Neuronal stem cell (in vitro differentiated cells): ENCODE data around the gene AGAP1.

Source experiments
- DNase-seq: peaks from one replicate; pipeline ENCODE4 v3.0.0-alpha.2; 2013; ENCODE audit warnings: low spot score
- H2AFZ ChIP-seq: one replicate; pipeline ENCODE4 v1.6.1; 2013; ENCODE audit warnings: mild to moderate bottlenecking, low read length, inconsistent platforms
- H2AK5ac ChIP-seq: 2 replicates; pipeline ENCODE4 v1.6.1; 2013; ENCODE audit warnings: low read depth, mild to moderate bottlenecking, inconsistent platforms, low read length, moderate library complexity, mixed read lengths
- H2BK120ac ChIP-seq: 2 replicates; pipeline ENCODE4 v1.6.1; 2013; ENCODE audit warnings: low read depth, mild to moderate bottlenecking, inconsistent platforms, low read length, moderate library complexity, mixed read lengths
- H2BK12ac ChIP-seq: one replicate; pipeline ENCODE4 v1.6.1; 2013; ENCODE audit warnings: low read length, inconsistent platforms
- H2BK15ac ChIP-seq: 2 replicates; pipeline ENCODE4 v1.6.1; 2013; ENCODE audit warnings: mild to moderate bottlenecking, low read length, inconsistent platforms, mixed read lengths
- H2BK5ac ChIP-seq: one replicate; pipeline ENCODE4 v1.6.1; 2013; ENCODE audit warnings: inconsistent platforms, mild to moderate bottlenecking, low read length, moderate library complexity
- H3K14ac ChIP-seq: one replicate; pipeline ENCODE4 v1.6.1; 2013; ENCODE audit warnings: low read length, inconsistent platforms
- H3K18ac ChIP-seq: 2 replicates; pipeline ENCODE4 v1.6.1; 2013; ENCODE audit warnings: low read length, inconsistent platforms
- H3K23ac ChIP-seq: 2 replicates; pipeline ENCODE4 v1.6.1; 2013; ENCODE audit warnings: low read depth, mild to moderate bottlenecking, mixed read lengths, low read length, inconsistent platforms; ENCODE audit not compliant: poor library complexity
- H3K27ac ChIP-seq: replicated peaks from 3 replicates; pipeline ENCODE4 v1.5.1; 2013; ENCODE audit warnings: low read length, inconsistent platforms
- H3K27me3 ChIP-seq, 3 experiments: 2 replicates each; pipeline ENCODE4 v1.6.1; 2013; ENCODE audit warnings: low read length in 3 of 3, mild to moderate bottlenecking in 2 of 3, inconsistent platforms in 1 of 3, low read depth in 1 of 3, mixed read lengths in 1 of 3, moderate library complexity in 1 of 3; ENCODE audit not compliant: control insufficient read depth in 3 of 3, insufficient read depth in 3 of 3
- H3K36me3 ChIP-seq, 2 donors: replicated peaks in 1 of 2; 2 replicates each; pipeline ENCODE4 v1.6.1; 2013; ENCODE audit warnings: low read length in 2 of 2; ENCODE audit not compliant: control insufficient read depth in 2 of 2, insufficient read depth in 2 of 2
- H3K4ac ChIP-seq: 2 replicates; pipeline ENCODE4 v1.6.1; 2013; ENCODE audit warnings: inconsistent platforms, mild to moderate bottlenecking, low read length, moderate library complexity
- H3K4me1 ChIP-seq, 2 donors: 1 replicate in 1 of 2; 2 replicates in 1 of 2; pipeline ENCODE4 v1.6.1; 2013; ENCODE audit warnings: low read length in 2 of 2, low read depth in 1 of 2; ENCODE audit not compliant: control insufficient read depth in 2 of 2, insufficient read depth in 1 of 2
- H3K4me2 ChIP-seq: one replicate; pipeline ENCODE4 v1.6.1; 2013; ENCODE audit warnings: mild to moderate bottlenecking, low read length, inconsistent platforms; ENCODE audit not compliant: insufficient read depth, poor library complexity, severe bottlenecking
- H3K4me3 ChIP-seq, 2 donors: 2 replicates each; pipeline ENCODE4 v1.5.1; 2013; ENCODE audit warnings: low read length in 2 of 2, mild to moderate bottlenecking in 2 of 2, inconsistent platforms in 1 of 2, moderate library complexity in 1 of 2
- H3K79me1 ChIP-seq: one replicate; pipeline ENCODE4 v1.6.1; 2013; ENCODE audit warnings: low read depth, mild to moderate bottlenecking, inconsistent platforms, low read length, moderate library complexity
- H3K9ac ChIP-seq: one replicate; pipeline ENCODE4 v1.6.1; 2013; ENCODE audit warnings: mild to moderate bottlenecking, low read depth, low read length, inconsistent platforms; ENCODE audit not compliant: poor library complexity
- H3K9me3 ChIP-seq, 2 donors: replicated peaks in 1 of 2; 2 replicates each; pipeline versions ENCODE3 to v1.6.1; 2013; ENCODE audit warnings: low read length in 2 of 2, mild to moderate bottlenecking in 2 of 2, inconsistent platforms in 1 of 2, low read depth in 1 of 2, mixed read lengths in 1 of 2, moderate library complexity in 1 of 2; ENCODE audit not compliant: control insufficient read depth in 2 of 2, insufficient read depth in 1 of 2
- H4K8ac ChIP-seq: one replicate; pipeline ENCODE4 v1.6.1; 2013; ENCODE audit warnings: low read depth, mild to moderate bottlenecking, inconsistent platforms, low read length, moderate library complexity
- H4K91ac ChIP-seq: one replicate; pipeline ENCODE4 v1.6.1; 2013; ENCODE audit warnings: low read length, low read depth, mild to moderate bottlenecking, inconsistent platforms; ENCODE audit not compliant: poor library complexity
- WGBS, 2 donors: extraction: QIAGEN DNeasy Blood & Tissue Kit; methylation state at CpG; one replicate each; pipeline ENCODE4 v1.1.7; 2013; ENCODE audit warnings: missing lambda C conversion rate in 2 of 2, mixed read lengths in 1 of 2; ENCODE audit not compliant: insufficient read length in 2 of 2, insufficient replicate concordance in 1 of 2; ENCODE audit errors: extremely low coverage in 2 of 2; 5-methylcytosine and 5-hydroxymethylcytosine counted together

Gene AGAP1

GRCh38 chr2:235669983-235670962 is 176.4 kb downstream of the AGAP1 start:
- H2BK5ac ChIP-seq, result peak overlapping the region; percentile 30

GRCh38 chr2:235670974-235671787 is 177.3 kb downstream of the AGAP1 start:
- H2BK120ac ChIP-seq, result no peak overlapping the region
- no peak overlapping the region for H3K27ac ChIP-seq
- peak overlapping the region; percentile 82 for H2AK5ac ChIP-seq
- peak overlapping the region; percentile 83 for H3K9ac ChIP-seq
- no peak overlapping the region for H4K8ac ChIP-seq
- H3K9me3 ChIP-seq, result peaks cover 0 to 7% of the 10 kb centered on the region in 2 donors
- H3K4ac ChIP-seq, result no peak overlapping the region
- no peak overlapping the region for H2BK15ac ChIP-seq
- H3K27me3 ChIP-seq, result peaks cover 0 to 6% (median 0%) of the 10 kb centered on the region in 3 experiments
- H3K79me1 ChIP-seq, result peaks cover 6% of the 10 kb centered on the region
- peaks cover 8 to 20% of the 10 kb centered on the region in 2 donors for H3K4me1 ChIP-seq
- WGBS, 2 donors, result no CpG with 5 or more reads among the region's 64 CpGs
- no peak overlapping the region for H2BK5ac ChIP-seq
- H3K23ac ChIP-seq, result peak overlapping the region; percentile 94
- peak overlapping the region; percentile 71 for H3K18ac ChIP-seq
- H2BK12ac ChIP-seq, result no peak overlapping the region
- peak overlapping the region; percentile 76 for H2AFZ ChIP-seq
- no peak overlapping the region for H4K91ac ChIP-seq
- peak overlapping the region; percentile 60 to 89 for H3K4me3 ChIP-seq
- H3K4me2 ChIP-seq, result peak overlapping the region; percentile 96
- H3K14ac ChIP-seq, result peak overlapping the region; percentile 65
- no peak for DNase-seq
- H3K36me3 ChIP-seq, result peaks cover 0 to 30% of the 10 kb centered on the region in 2 donors

More at GRCh38 chr2:235669983-235670962, 176.4 kb downstream of the AGAP1 start:
- peak overlapping the region; percentile 42 for H3K14ac ChIP-seq
- peak overlapping the region; percentile 96 for H3K4me2 ChIP-seq
- H3K4ac ChIP-seq, result no peak overlapping the region
- H2AFZ ChIP-seq, result peak overlapping the region; percentile 76
- H3K9me3 ChIP-seq, result no peaks in the 10 kb centered on the region
- no peak overlapping the region for H2BK12ac ChIP-seq
- H4K8ac ChIP-seq, result no peak overlapping the region
- H2AK5ac ChIP-seq, result peak overlapping the region; percentile 54
- H3K23ac ChIP-seq, result peak overlapping the region; percentile 87
- H3K27ac ChIP-seq, result no peak overlapping the region
- DNase-seq, result peak; percentile 62
- H3K4me3 ChIP-seq, result peak overlapping the region; percentile 60 to 89
- peaks cover 12 to 27% of the 10 kb centered on the region in 2 donors for H3K4me1 ChIP-seq
- peak overlapping the region; percentile 94 for H3K9ac ChIP-seq
- peaks cover 6% of the 10 kb centered on the region for H3K79me1 ChIP-seq
- peak overlapping the region; percentile 83 for H3K18ac ChIP-seq
- WGBS, 2 donors, result no CpG with 5 or more reads among the region's 148 CpGs
- no peak overlapping the region for H2BK15ac ChIP-seq
- no peak overlapping the region for H4K91ac ChIP-seq
- H2BK120ac ChIP-seq, result no peak overlapping the region
- H3K27me3 ChIP-seq, result peaks cover 0 to 6% (median 0%) of the 10 kb centered on the region in 3 experiments
- H3K36me3 ChIP-seq, result peaks cover 0 to 23% of the 10 kb centered on the region in 2 donors

GRCh38 chr2:235672720-235673119 is 178.9 kb downstream of the AGAP1 start:
- no peak overlapping the region for H3K18ac ChIP-seq
- no peak overlapping the region for H2BK5ac ChIP-seq
- no peak overlapping the region for H3K4ac ChIP-seq
- no peak overlapping the region for H2BK15ac ChIP-seq
- H2AK5ac ChIP-seq, result no peak overlapping the region
- DNase-seq, result no peak
- no peak overlapping the region for H2AFZ ChIP-seq
- no peak overlapping the region for H3K27ac ChIP-seq
- H3K23ac ChIP-seq, result no peak overlapping the region
- no CpG with 5 or more reads among the region's 3 CpGs for WGBS, 2 donors
- H3K4me1 ChIP-seq, result peaks cover 11 to 15% of the 10 kb centered on the region in 2 donors
- no peak overlapping the region for H4K8ac ChIP-seq
- no peak overlapping the region for H3K4me3 ChIP-seq
- peaks cover 6% of the 10 kb centered on the region for H3K79me1 ChIP-seq
- no peak overlapping the region for H3K9ac ChIP-seq
- H3K14ac ChIP-seq, result no peak overlapping the region
- H3K4me2 ChIP-seq, result no peak overlapping the region
- H3K27me3 ChIP-seq, result peaks cover 0 to 6% (median 0%) of the 10 kb centered on the region in 3 experiments
- no peak overlapping the region for H2BK12ac ChIP-seq
- H3K9me3 ChIP-seq, result peaks cover 0 to 18% of the 10 kb centered on the region in 2 donors
- H3K36me3 ChIP-seq, result peaks cover 0 to 38% of the 10 kb centered on the region in 2 donors
- no peak overlapping the region for H2BK120ac ChIP-seq
- H4K91ac ChIP-seq, result no peak overlapping the region
